Pancreas (tissue), 10 donors: ENCODE results near the gene OPCML. TPM values are rescaled to one million over a fixed set of nuclear protein-coding genes. Genes with fewer than 3 reads are reported as not detected.

ENCODE experiments used
- ATAC-seq, 4 donors: fragments of 200-7000 bp; cut with Tn5 transposase; one replicate each; pipeline versions ENCODE4 v1.8.0 to v1.9.1; 2020; ENCODE audit warnings: mild to moderate bottlenecking in 4 of 4, moderate library complexity in 4 of 4
- DNase-seq, 6 donors: peaks; one replicate each; pipeline ENCODE4 v3.0.0-alpha.2; 2020
- FAIRE-seq: peaks from 2 replicates; lab custom pipeline; 2012; peaks lifted over from hg19 to GRCh38; lab: Jason Lieb, UNC
- H3K27ac ChIP-seq, 4 donors: fragments of 200-600 bp; sonication (generic); 1 replicate in 3 of 4; 2 replicates in 1 of 4; pipeline versions ENCODE4 v1.5.0 to v1.8.0; 2020
- H3K27me3 ChIP-seq, 4 donors: fragments of 200-600 bp; one replicate each; pipeline ENCODE4 v1.8.0; 2021
- H3K36me3 ChIP-seq, 3 donors: fragments of 200-600 bp; sonication (generic) in 1 of 3; one replicate each; pipeline versions ENCODE4 v1.5.0 to v1.8.0; 2020 to 2021
- H3K4me1 ChIP-seq, 3 donors: fragments of 200-600 bp; one replicate each; pipeline ENCODE4 v1.8.0; 2021
- H3K4me3 ChIP-seq, 4 donors: fragments of 200-600 bp; sonication (generic) in 2 of 4; one replicate each; pipeline versions ENCODE4 v1.5.0 to v1.8.0; 2020 to 2021
- H3K9me3 ChIP-seq, 4 donors: fragments of 200-600 bp; one replicate each; pipeline ENCODE4 v1.8.0; 2021
- CTCF ChIP-seq, 4 donors: fragments of 200-600 bp; sonication (generic) in 3 of 4; IDR thresholded peaks; one replicate each; pipeline versions ENCODE4 v1.5.0 to v1.8.0; 2021; ENCODE audit warnings: antibody characterized with exemption in 4 of 4
- WGBS, 2 donors: extraction: QIAGEN DNeasy Blood & Tissue Kit; methylation state at CpG; one replicate each; pipeline ENCODE4 v1.1.7; 2013; 5-methylcytosine and 5-hydroxymethylcytosine counted together
- intact Hi-C, 3 donors: fragments of 100-400 bp; cut with DNase I; formaldehyde crosslinking; loops; one replicate each; pipeline versions ENCODE4 v1.11.1 to v1.14.2; 2022
- polyA plus RNA-seq, 2 donors: library from polyadenylated mRNA; stranded (reverse); fragments of 200-250 nt; gene quantifications; one replicate each; pipeline ENCODE4 v1.2.3, GENCODE V29; 2013
- total RNA-seq, 6 donors: library from RNA; stranded (reverse); fragmentation: NEBNext Ultra II Directional in 4 of 6; extraction: Animal tissue kit (Norgen Biotek cat#: 25700) in 4 of 6; gene quantifications; one replicate each; pipeline versions ENCODE4 v1.2.1 to v1.2.4, GENCODE V29; 2021 to 2023
- donor health status: healthy with polysubstance abuse.
- donor health status: DM: no; HTN: no; CAD: no; lungs with moderate emphysema.
- donor health status: DM: no; HTN: no; CAD: no.
- donor health status: control.
- donor health status: control.
- donor health status: Bipolar disorder and iron deficiency.
- donor health status: DM: yes; HTN: yes; CAD: no.
- donor health status: DM: no; HTN: no; CAD: no.
- donor health status: DM: no; HTN: no; CAD: no.
- donor health status: DM: yes; HTN: yes; CAD: no.

Gene OPCML
- total and polyA plus RNA-seq, 8 donors = 0.05 to 0.31 (median 0.19) TPM

- peak in 1 of 4 donors; percentile 33 for ATAC-seq
- H3K4me3 ChIP-seq = no peak overlapping the region
- intact Hi-C loops = no loop called here
Observed at GRCh38 chr11:132942611-132943356, 589.5 kb downstream of the OPCML start.

GRCh38 chr11:132941761-132942160 lies 590.5 kb downstream of the OPCML start:
- FAIRE-seq (no peak), DNase-seq (no peak), ATAC-seq (no peak)
- no peak for TF ChIP-seq CTCF (IDR thresholded peaks at IDR 0.05)
- no peak overlapping the region for H3K4me3 ChIP-seq
- whole genome bisulfite sequencing, 2 donors = 36 to 57% methylated on average over 3 of the region's 3 CpGs
- H3K4me1 ChIP-seq = no peaks in the 10 kb centered on the region
- no peaks in the 10 kb centered on the region for H3K9me3 ChIP-seq
- no peaks in the 10 kb centered on the region for H3K36me3 ChIP-seq
- intact Hi-C loops = no loop called here
- no peak overlapping the region for H3K27ac ChIP-seq
- peaks cover 0 to 23% (median 0%) of the 10 kb centered on the region in 4 donors for H3K27me3 ChIP-seq

More at GRCh38 chr11:132942611-132943356, 589.5 kb downstream of the OPCML start:
- no peak for FAIRE-seq
- DNase-seq = peak in 1 of 6 donors; percentile 65
- Histone ChIP-seq H3K4me1 (no peaks in the 10 kb centered on the region), H3K9me3 (no peaks in the 10 kb centered on the region), H3K36me3 (no peaks in the 10 kb centered on the region), H3K27ac (no peak overlapping the region), H3K27me3 (peaks cover 0 to 23% (median 0%) of the 10 kb centered on the region in 4 donors)
- no peak for TF ChIP-seq CTCF (IDR thresholded peaks at IDR 0.05)
- 17 to 21% methylated on average over 32 to 42 of the region's 42 CpGs for WGBS, 2 donors

GRCh38 chr11:132941024-132941646 lies 591.2 kb downstream of the OPCML start:
- intact Hi-C loops = no loop called here
- Histone ChIP-seq H3K4me3 (no peak overlapping the region), H3K36me3 (no peaks in the 10 kb centered on the region), H3K9me3 (no peaks in the 10 kb centered on the region), H3K27me3 (peaks cover 0 to 23% (median 0%) of the 10 kb centered on the region in 4 donors), H3K4me1 (no peaks in the 10 kb centered on the region), H3K27ac (no peak overlapping the region)
- ATAC-seq (peak in 2 of 4 donors; percentile 35 to 50), FAIRE-seq (no peak), DNase-seq (peak in 1 of 6 donors; percentile 21)
- 39 to 42% methylated on average over 4 of the region's 4 CpGs for WGBS, 2 donors
- TF ChIP-seq CTCF (IDR thresholded peaks at IDR 0.05) = peak; percentile 54 to 79 (median 74)

- Histone ChIP-seq H3K4me1 (no peaks in the 10 kb centered on the region), H3K36me3 (no peaks in the 10 kb centered on the region), H3K27ac (no peak overlapping the region), H3K9me3 (no peaks in the 10 kb centered on the region), H3K4me3 (no peak overlapping the region), H3K27me3 (peaks cover 0 to 10% (median 0%) of the 10 kb centered on the region in 4 donors)
- no peak for FAIRE-seq
- intact Hi-C loops = no loop called here
- no peak for TF ChIP-seq CTCF (IDR thresholded peaks at IDR 0.05)
- no peak for ATAC-seq
- WGBS, 2 donors = 65 to 72% methylated on average over 4 of the region's 4 CpGs
- DNase-seq = no peak
Observed at GRCh38 chr11:132937016-132937415, 595.3 kb downstream of the OPCML start.
